ENCODE data around the gene TRAPPC12. TPM values are rescaled to one million over a fixed set of nuclear protein-coding genes. Genes with fewer than 3 reads are reported as not detected.
"Not testable (repeated sequence)": the region's sequence is repeated elsewhere in the genome, so short reads cannot be mapped to it uniquely, and the experiment has no call there.

TRAPPC12 gene
- polyA plus RNA-seq, 1 donor from 2014 or later: 76.2 TPM

DNA sequence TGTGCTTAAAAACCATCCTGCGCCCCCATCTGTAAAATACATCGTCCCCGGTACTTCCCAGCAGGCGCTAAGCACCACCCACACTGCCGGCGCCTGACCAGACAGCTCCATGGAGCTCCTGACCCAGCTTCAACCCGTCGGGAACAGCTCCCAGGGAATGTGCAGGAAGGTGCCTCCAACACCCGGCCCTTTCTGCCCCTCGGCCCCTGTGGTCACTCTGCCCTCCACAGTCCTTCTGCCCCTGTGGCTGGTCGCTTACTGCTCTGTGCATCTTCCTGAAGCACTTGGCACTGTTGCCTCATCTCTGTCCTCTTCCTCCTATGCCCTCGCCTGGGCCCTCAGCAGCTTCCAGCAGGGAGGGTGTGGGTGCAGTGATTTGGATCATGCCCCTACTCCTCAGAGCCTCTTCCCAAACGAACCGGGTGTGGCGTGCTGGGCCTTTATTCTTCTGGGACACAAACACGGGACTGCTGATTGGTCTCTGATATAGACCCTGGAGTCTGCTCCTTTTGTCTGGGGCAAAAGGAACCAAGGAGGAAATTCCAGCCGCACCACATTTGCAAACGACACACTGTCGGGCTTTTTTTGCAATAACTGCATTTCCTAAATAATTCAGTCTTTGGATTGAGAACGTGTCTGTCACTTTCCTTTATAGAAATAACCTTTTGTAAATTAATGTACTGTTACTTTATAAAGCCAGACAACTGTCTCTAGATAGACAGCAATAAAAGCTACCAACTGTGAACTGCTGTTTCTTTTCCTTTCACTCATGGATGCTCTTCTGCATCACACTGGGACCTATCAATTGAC, 73.9 kb downstream of the TRAPPC12 start:
- Histone ChIP-seq H3K4me3 (ENCODE audit: low read length) (no peak overlapping the region), H3K9me3 (ENCODE audit: low read length) (no peaks in the 10 kb centered on the region), H3K27me3 (ENCODE audit: insufficient read depth, low read depth, low read length) (no peaks in the 10 kb centered on the region), H4K20me1 (ENCODE audit: insufficient read depth) (no peaks in the 10 kb centered on the region), H3F3A (ENCODE audit: insufficient read depth, low read length, poor library complexity, severe bottlenecking) (no peaks in the 10 kb centered on the region), H3K4me2 (ENCODE audit: low read length) (no peak overlapping the region), H3K36me3 (ENCODE audit: insufficient read depth, low read length) (peaks cover 6% of the 10 kb centered on the region), H3K9me2 (ENCODE audit: insufficient read depth, low read length) (no peaks in the 10 kb centered on the region), H2AFZ (ENCODE audit: low read depth, low read length) (no peak overlapping the region), H3K9ac (ENCODE audit: low read length) (no peak overlapping the region), H3K79me2 (replicated peaks; ENCODE audit: insufficient read depth, low read length) (no peaks in the 10 kb centered on the region), H3K27ac (ENCODE audit: low read length) (no peak overlapping the region)
- TF ChIP-seq, protein P1, sequence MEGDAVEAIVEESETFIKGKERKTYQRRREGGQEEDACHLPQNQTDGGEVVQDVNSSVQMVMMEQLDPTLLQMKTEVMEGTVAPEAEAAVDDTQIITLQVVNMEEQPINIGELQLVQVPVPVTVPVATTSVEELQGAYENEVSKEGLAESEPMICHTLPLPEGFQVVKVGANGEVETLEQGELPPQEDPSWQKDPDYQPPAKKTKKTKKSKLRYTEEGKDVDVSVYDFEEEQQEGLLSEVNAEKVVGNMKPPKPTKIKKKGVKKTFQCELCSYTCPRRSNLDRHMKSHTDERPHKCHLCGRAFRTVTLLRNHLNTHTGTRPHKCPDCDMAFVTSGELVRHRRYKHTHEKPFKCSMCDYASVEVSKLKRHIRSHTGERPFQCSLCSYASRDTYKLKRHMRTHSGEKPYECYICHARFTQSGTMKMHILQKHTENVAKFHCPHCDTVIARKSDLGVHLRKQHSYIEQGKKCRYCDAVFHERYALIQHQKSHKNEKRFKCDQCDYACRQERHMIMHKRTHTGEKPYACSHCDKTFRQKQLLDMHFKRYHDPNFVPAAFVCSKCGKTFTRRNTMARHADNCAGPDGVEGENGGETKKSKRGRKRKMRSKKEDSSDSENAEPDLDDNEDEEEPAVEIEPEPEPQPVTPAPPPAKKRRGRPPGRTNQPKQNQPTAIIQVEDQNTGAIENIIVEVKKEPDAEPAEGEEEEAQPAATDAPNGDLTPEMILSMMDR (IDR thresholded peaks at IDR 0.05; ENCODE audit: poor library complexity, severe bottlenecking): no peak
- TF ChIP-seq POLR2AphosphoS5 (IDR thresholded peaks at IDR 0.05): no peak
- TF ChIP-seq MXI1 (conservative IDR thresholded peaks at IDR 0.05; ENCODE audit: poor library complexity, severe bottlenecking): no peak

DNA sequence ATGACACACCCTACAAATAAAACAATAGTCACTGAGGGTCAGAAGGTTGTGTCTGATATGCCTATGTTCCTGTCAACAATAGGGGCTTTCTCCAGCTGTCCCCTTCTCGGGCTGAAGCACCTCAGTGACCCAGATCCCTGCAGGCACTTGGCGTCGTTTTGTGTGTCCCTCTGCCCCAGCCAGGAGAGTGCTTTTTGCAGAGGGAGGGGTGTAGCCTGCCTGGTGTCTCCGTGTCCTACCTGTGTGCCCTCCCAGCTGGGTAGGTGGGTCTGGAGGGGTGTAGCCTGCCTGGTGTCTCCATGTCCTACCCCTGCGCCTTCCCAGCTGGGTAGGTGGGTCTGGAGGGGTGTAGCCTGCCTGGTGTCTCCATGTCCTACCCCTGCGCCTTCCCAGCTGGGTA, 74.5 kb downstream of the TRAPPC12 start:
- H3K9me3 ChIP-seq (ENCODE audit: low read length); H3K4me2 ChIP-seq (ENCODE audit: low read length); H3K27me3 ChIP-seq (ENCODE audit: insufficient read depth, low read depth, low read length); H3K4me3 ChIP-seq (ENCODE audit: low read length); H3K27ac ChIP-seq (ENCODE audit: low read length); H3K36me3 ChIP-seq (ENCODE audit: insufficient read depth, low read length); H3F3A ChIP-seq (ENCODE audit: insufficient read depth, low read length, poor library complexity, severe bottlenecking); H4K20me1 ChIP-seq (ENCODE audit: insufficient read depth); H3K9ac ChIP-seq (ENCODE audit: low read length); H2AFZ ChIP-seq (ENCODE audit: low read depth, low read length); H3K9me2 ChIP-seq (ENCODE audit: insufficient read depth, low read length); H3K79me2 ChIP-seq (replicated peaks; ENCODE audit: insufficient read depth, low read length): not testable (repeated sequence)

DNA sequence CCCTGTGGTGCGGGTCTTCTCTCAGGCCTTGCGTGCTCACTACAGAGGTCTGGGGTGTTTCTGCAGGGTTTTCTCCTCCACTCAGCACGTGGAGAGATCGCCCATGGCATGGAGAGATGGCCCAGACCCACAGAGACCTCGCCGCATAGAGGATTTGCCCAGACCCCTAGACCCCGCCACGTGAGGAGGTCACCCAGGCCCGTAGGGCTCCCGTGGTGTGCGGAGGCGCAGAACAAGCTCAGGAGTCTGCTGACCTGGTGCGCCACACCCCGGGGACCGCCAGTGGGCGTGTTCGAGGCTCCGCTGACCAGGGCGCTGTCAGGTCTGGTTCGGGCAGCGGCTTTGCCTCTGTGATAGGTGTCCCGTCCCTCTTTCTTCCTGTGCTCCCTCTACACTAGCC, 75.3 kb downstream of the TRAPPC12 start:
- no peaks in the 10 kb centered on the region for H3K9me3 ChIP-seq (ENCODE audit: low read length)
- no peaks in the 10 kb centered on the region for H3F3A ChIP-seq (ENCODE audit: insufficient read depth, low read length, poor library complexity, severe bottlenecking)
- H2AFZ ChIP-seq (ENCODE audit: low read depth, low read length): no peak overlapping the region
- TF ChIP-seq TAF1 (IDR thresholded peaks at IDR 0.05; ENCODE audit: low read depth) (no peak), MXI1 (conservative IDR thresholded peaks at IDR 0.05; ENCODE audit: poor library complexity, severe bottlenecking) (no peak), RAD21 (conservative IDR thresholded peaks at IDR 0.05) (no peak), SMC3 (conservative IDR thresholded peaks at IDR 0.05; ENCODE audit: poor library complexity) (no peak), POLR2AphosphoS5 (IDR thresholded peaks at IDR 0.05) (no peak), EP300 (conservative IDR thresholded peaks at IDR 0.05; ENCODE audit: poor library complexity, severe bottlenecking) (no peak), EZH2 (IDR thresholded peaks at IDR 0.05; ENCODE audit: borderline replicate concordance, insufficient read depth, low read length, poor library complexity, severe bottlenecking) (no peak)
- TF ChIP-seq, protein P2, sequence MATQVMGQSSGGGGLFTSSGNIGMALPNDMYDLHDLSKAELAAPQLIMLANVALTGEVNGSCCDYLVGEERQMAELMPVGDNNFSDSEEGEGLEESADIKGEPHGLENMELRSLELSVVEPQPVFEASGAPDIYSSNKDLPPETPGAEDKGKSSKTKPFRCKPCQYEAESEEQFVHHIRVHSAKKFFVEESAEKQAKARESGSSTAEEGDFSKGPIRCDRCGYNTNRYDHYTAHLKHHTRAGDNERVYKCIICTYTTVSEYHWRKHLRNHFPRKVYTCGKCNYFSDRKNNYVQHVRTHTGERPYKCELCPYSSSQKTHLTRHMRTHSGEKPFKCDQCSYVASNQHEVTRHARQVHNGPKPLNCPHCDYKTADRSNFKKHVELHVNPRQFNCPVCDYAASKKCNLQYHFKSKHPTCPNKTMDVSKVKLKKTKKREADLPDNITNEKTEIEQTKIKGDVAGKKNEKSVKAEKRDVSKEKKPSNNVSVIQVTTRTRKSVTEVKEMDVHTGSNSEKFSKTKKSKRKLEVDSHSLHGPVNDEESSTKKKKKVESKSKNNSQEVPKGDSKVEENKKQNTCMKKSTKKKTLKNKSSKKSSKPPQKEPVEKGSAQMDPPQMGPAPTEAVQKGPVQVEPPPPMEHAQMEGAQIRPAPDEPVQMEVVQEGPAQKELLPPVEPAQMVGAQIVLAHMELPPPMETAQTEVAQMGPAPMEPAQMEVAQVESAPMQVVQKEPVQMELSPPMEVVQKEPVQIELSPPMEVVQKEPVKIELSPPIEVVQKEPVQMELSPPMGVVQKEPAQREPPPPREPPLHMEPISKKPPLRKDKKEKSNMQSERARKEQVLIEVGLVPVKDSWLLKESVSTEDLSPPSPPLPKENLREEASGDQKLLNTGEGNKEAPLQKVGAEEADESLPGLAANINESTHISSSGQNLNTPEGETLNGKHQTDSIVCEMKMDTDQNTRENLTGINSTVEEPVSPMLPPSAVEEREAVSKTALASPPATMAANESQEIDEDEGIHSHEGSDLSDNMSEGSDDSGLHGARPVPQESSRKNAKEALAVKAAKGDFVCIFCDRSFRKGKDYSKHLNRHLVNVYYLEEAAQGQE (IDR thresholded peaks at IDR 0.05; ENCODE audit: borderline replicate concordance): no peak
- TF ChIP-seq, protein P1 (IDR thresholded peaks at IDR 0.05; ENCODE audit: poor library complexity, severe bottlenecking): no peak
- no peaks in the 10 kb centered on the region for H3K9me2 ChIP-seq (ENCODE audit: insufficient read depth, low read length)
- H3K27me3 ChIP-seq (ENCODE audit: insufficient read depth, low read depth, low read length): no peaks in the 10 kb centered on the region
- no peak overlapping the region for H3K4me3 ChIP-seq (ENCODE audit: low read length)
- no peak overlapping the region for H3K9ac ChIP-seq (ENCODE audit: low read length)
- H3K36me3 ChIP-seq (ENCODE audit: insufficient read depth, low read length): peaks cover 6% of the 10 kb centered on the region
- H4K20me1 ChIP-seq (ENCODE audit: insufficient read depth): no peaks in the 10 kb centered on the region
- H3K4me2 ChIP-seq (ENCODE audit: low read length): no peak overlapping the region
- no peak overlapping the region for H3K27ac ChIP-seq (ENCODE audit: low read length)
- H3K79me2 ChIP-seq (replicated peaks; ENCODE audit: insufficient read depth, low read length): no peaks in the 10 kb centered on the region
